ENCODE data around the gene PBX4. TPM values are rescaled to one million over a fixed set of nuclear protein-coding genes. Genes with fewer than 3 reads are reported as not detected.
A peak's percentile ranks its signal among the peaks of the same experiment; 100 is the strongest.

Gene PBX4
- total and polyA plus RNA-seq, 12 donors: 0.28 to 6.3 (median 0.81) TPM; not detected in 4

DNA sequence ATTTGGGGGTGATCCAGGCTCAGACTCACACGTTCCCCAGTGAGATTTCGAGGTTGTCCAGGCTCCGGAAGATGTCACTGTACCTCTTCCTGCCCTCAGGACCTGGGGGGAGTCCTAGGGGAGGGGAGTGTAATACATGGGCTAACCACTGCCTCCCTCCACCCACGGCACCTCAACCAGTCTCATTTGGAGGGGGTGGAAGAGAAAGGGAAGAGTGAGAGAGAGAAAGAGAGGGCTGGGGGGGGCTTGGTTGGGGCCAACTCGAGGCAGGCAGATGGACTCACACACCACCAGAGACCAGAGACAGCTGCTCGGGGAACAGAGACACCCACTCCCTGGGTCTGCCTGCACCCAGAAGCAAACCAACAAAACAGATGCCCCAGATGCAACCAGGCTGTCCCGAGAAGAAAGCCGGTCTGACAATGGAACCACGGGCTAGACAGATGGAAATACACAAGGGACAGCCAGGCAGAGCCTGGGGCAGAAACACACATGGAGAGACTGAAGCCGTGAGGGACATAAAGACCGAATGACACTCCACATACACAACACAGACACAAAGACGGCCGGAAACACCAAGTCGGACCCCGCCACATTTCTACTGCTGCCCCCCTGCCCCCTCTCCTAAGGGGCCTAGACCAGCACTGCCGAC, 24.1 kb upstream of the PBX4 start:
- peak in 1 of 7 donors; percentile 21 for DNase-seq
- Histone ChIP-seq H3K9me3 (replicated peaks in 1 of 3) (no peaks in the 10 kb centered on the region), H3K4me1 (replicated peaks in 1 of 2) (peaks cover 8 to 10% of the 10 kb centered on the region in 2 donors), H3K4me3 (peak overlapping the region in 2 of 4 donors; percentile 65 to 91), H3K36me3 (replicated peaks in 1 of 2) (peaks cover 0 to 29% of the 10 kb centered on the region in 2 donors), H3K27ac (peak overlapping the region in 2 of 5 donors; percentile 32 to 84), H3K27me3 (no peaks in the 10 kb centered on the region)
- TF ChIP-seq, protein P1, sequence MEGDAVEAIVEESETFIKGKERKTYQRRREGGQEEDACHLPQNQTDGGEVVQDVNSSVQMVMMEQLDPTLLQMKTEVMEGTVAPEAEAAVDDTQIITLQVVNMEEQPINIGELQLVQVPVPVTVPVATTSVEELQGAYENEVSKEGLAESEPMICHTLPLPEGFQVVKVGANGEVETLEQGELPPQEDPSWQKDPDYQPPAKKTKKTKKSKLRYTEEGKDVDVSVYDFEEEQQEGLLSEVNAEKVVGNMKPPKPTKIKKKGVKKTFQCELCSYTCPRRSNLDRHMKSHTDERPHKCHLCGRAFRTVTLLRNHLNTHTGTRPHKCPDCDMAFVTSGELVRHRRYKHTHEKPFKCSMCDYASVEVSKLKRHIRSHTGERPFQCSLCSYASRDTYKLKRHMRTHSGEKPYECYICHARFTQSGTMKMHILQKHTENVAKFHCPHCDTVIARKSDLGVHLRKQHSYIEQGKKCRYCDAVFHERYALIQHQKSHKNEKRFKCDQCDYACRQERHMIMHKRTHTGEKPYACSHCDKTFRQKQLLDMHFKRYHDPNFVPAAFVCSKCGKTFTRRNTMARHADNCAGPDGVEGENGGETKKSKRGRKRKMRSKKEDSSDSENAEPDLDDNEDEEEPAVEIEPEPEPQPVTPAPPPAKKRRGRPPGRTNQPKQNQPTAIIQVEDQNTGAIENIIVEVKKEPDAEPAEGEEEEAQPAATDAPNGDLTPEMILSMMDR (IDR thresholded peaks at IDR 0.05): no peak
- TF ChIP-seq POLR2A (IDR thresholded peaks at IDR 0.05): no peak
- intact Hi-C loops (cut with DNase I): loop anchor here (2.0 to 5.0 kb wide), 2 partner anchors 105 to 110 kb away; partner anchors contain the start of gene CILP2 (in 1 of the 2)
- 28 to 39% (median 33%) methylated on average over 10 to 16 of the region's 16 CpGs for WGBS, 4 donors

DNA sequence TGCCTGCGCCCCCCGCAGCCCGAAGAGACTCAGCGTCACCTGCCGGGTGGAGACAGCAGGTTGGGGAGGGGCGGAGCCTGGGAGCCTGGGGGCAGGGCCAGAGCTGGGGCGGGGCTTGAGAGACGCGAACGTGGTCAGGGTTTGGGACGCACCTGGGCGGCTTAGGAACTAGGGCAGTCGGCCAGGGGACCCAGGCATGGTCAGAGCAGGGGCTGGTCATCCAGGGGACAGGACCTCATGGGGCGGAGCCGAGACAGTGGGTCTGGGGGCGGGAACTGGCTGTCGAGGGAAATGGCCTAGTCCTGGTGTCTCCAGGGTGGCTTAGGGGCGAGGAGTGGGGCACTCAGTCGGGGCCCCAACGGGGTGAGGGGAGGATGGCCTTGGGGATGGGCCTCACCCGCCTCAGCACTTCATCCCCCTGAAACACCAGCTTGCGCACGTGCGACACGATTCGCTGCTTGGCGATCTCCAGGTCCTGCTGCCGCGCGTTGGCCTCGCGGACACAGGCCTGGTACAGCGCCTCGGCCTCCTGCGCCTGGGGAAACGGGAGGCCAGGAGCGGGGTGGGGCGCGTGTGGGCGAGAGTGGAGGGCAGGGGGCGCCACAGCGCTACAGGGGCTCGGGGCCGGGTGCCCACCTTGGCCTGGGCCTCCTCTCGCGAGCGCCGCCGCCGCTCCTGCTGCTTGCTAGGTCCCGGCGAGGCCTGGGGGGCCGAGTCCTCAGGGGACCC, 19.2 kb upstream of the PBX4 start:
- H3K27me3 ChIP-seq: no peaks in the 10 kb centered on the region
- DNase-seq: no peak
- intact Hi-C loops (cut with DNase I): no loop called here
- no peak for TF ChIP-seq POLR2A (IDR thresholded peaks at IDR 0.05)
- TF ChIP-seq, protein P1 (IDR thresholded peaks at IDR 0.05): no peak
- peaks cover 0 to under 1% of the 10 kb centered on the region in 2 donors for H3K4me1 ChIP-seq (replicated peaks in 1 of 2)
- no peaks in the 10 kb centered on the region for H3K9me3 ChIP-seq (replicated peaks in 1 of 3)
- H3K27ac ChIP-seq: no peak overlapping the region
- H3K36me3 ChIP-seq (replicated peaks in 1 of 2): no peaks in the 10 kb centered on the region
- 69 to 95% (median 74%) methylated on average over 14 to 53 of the region's 53 CpGs for WGBS, 4 donors
- H3K4me3 ChIP-seq: no peak overlapping the region

DNA sequence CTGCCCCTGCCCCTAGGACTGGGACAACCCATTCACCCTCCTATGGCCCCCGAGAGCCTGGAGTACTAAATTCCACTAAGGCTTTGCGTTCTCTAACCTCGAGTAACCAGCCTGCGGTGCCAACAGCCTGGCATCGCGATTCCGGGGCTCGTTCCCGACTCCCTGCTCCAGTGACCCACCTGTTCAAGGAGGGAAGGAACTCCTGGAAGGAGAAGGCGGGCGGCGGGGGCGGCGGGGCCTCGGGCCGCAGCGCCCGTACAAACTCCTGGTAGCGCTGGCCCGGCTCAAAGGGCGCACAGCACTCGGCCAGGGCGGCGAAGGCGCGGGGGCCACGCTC, 18.7 kb upstream of the PBX4 start:
- H3K4me1 ChIP-seq (replicated peaks in 1 of 2): no peaks in the 10 kb centered on the region
- DNase-seq: no peak
- WGBS, 4 donors: 62 to 83% (median 79%) methylated on average over 17 to 27 of the region's 27 CpGs
- TF ChIP-seq POLR2A (IDR thresholded peaks at IDR 0.05): no peak
- TF ChIP-seq, protein P1 (IDR thresholded peaks at IDR 0.05): no peak
- H3K4me3 ChIP-seq: no peak overlapping the region
- intact Hi-C loops (cut with DNase I): no loop called here
- no peak overlapping the region for H3K27ac ChIP-seq
- H3K27me3 ChIP-seq: no peaks in the 10 kb centered on the region
- H3K9me3 ChIP-seq (replicated peaks in 1 of 3): no peaks in the 10 kb centered on the region
- H3K36me3 ChIP-seq (replicated peaks in 1 of 2): no peaks in the 10 kb centered on the region

DNA sequence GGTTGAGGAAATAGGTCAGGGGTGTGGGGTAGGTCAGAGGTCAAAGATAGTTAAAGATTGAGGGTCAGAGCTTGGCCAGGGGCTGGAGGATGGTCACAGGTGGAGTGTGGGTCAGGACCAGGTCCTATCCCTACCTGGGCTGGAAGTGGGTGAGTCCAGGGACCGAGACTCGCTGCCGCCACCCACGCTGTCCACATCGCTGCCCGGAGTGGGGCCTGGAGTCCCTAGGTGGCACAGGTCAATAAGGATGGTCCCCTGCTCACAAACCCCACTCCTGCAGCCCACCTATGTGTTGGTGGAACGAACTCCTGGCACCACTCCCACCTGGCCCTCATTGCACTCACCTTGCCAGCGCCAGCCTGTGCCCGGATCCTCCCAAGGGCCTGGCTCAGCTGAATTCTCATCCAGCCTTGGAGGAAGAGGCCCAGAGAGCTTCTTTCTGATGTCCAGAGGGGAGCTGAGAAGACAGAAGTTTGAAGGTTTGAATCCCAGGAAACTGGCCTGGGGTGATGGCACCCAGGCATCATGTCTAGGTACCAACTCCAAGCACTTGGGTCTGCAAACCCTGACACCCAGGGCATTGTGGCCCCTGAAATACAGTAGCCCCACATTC, 18.2 kb upstream of the PBX4 start:
- Histone ChIP-seq H3K4me1 (replicated peaks in 1 of 2) (no peaks in the 10 kb centered on the region), H3K36me3 (replicated peaks in 1 of 2) (no peaks in the 10 kb centered on the region), H3K27me3 (no peaks in the 10 kb centered on the region), H3K27ac (no peak overlapping the region), H3K9me3 (replicated peaks in 1 of 3) (no peaks in the 10 kb centered on the region), H3K4me3 (no peak overlapping the region)
- TF ChIP-seq, protein P1 (IDR thresholded peaks at IDR 0.05): no peak
- TF ChIP-seq POLR2A (IDR thresholded peaks at IDR 0.05): no peak
- 92 to 99% (median 96%) methylated on average over 6 to 9 of the region's 9 CpGs for WGBS, 4 donors
- intact Hi-C loops (cut with DNase I): no loop called here
- DNase-seq: no peak

Measured in adrenal gland (tissue), 12 donors.